Neural progenitor cell (in vitro differentiated cells): ENCODE measurements around the gene RBBP8NL. TPM values are rescaled to one million over a fixed set of nuclear protein-coding genes. Genes with fewer than 3 reads are reported as not detected.

ENCODE experiments used
- DNase-seq: peaks from one replicate; pipeline ENCODE4 v3.0.0-alpha.2; 2016; ENCODE audit warnings: low spot score
- H2AFZ ChIP-seq: fragments of 200-600 bp; sonication (generic); replicated peaks from 2 replicates; pipeline ENCODE4 v1.6.1; 2016; ENCODE audit warnings: antibody characterized with exemption
- H3F3A ChIP-seq: fragments of 200-600 bp; sonication (generic); 2 replicates; pipeline ENCODE4 v1.6.1; 2016; ENCODE audit warnings: antibody characterized with exemption, low read depth
- H3K27ac ChIP-seq: fragments of 200-600 bp; sonication (generic); 2 replicates; pipeline ENCODE4 v1.5.1; 2016; ENCODE audit warnings: mild to moderate bottlenecking
- H3K27me3 ChIP-seq: fragments of 200-600 bp; sonication (generic); 2 replicates; pipeline ENCODE4 v1.6.1; 2016; ENCODE audit warnings: mild to moderate bottlenecking, moderate library complexity
- H3K36me3 ChIP-seq: fragments of 200-600 bp; sonication (generic); 2 replicates; pipeline ENCODE4 v1.5.1; 2016
- H3K4me1 ChIP-seq: fragments of 200-600 bp; sonication (generic); 2 replicates; pipeline ENCODE4 v1.6.1; 2016; ENCODE audit warnings: mixed run types
- H3K4me2 ChIP-seq: fragments of 200-600 bp; sonication (generic); 2 replicates; pipeline ENCODE4 v1.6.1; 2016
- H3K4me3 ChIP-seq: fragments of 200-600 bp; sonication (generic); 2 replicates; pipeline ENCODE4 v1.5.1; 2016
- H3K79me2 ChIP-seq: fragments of 200-600 bp; sonication (generic); 2 replicates; pipeline ENCODE4 v1.6.1; 2016; ENCODE audit warnings: low read depth
- H3K9ac ChIP-seq: fragments of 200-600 bp; sonication (generic); 2 replicates; pipeline ENCODE4 v1.6.1; 2016
- H3K9me3 ChIP-seq: fragments of 200-600 bp; sonication (generic); 2 replicates; pipeline ENCODE4 v1.5.1; 2016; ENCODE audit warnings: low read depth
- H4K20me1 ChIP-seq: fragments of 200-600 bp; sonication (generic); 2 replicates; pipeline ENCODE4 v1.6.1; 2016; ENCODE audit warnings: low read depth
- H3K27ac Mint-ChIP-seq: 3 replicates; pipeline ENCODE4 v1.8.0; 2021; ENCODE audit warnings: mixed read lengths
- H3K27me3 Mint-ChIP-seq: 2 replicates; pipeline ENCODE4 v1.8.0; 2022; ENCODE audit warnings: low read depth, mild to moderate bottlenecking, inconsistent platforms, moderate library complexity, mixed read lengths; ENCODE audit not compliant: insufficient read depth
- H3K36me3 Mint-ChIP-seq: 3 replicates; pipeline ENCODE4 v1.8.0; 2021; ENCODE audit warnings: mixed read lengths
- H3K4me1 Mint-ChIP-seq: 3 replicates; pipeline ENCODE4 v1.8.0; 2021; ENCODE audit warnings: mixed read lengths
- H3K4me3 Mint-ChIP-seq: 3 replicates; pipeline ENCODE4 v1.8.0; 2021; ENCODE audit warnings: mild to moderate bottlenecking, moderate library complexity, mixed read lengths
- H3K9me3 Mint-ChIP-seq: 3 replicates; pipeline ENCODE4 v1.8.0; 2020; ENCODE audit warnings: mixed read lengths
- EZH2 ChIP-seq: fragments of 200-600 bp; sonication (generic); IDR thresholded peaks from 2 replicates; pipeline ENCODE4 v1.6.1; 2017; ENCODE audit warnings: antibody characterized with exemption, mild to moderate bottlenecking, moderate library complexity
- EZH2phosphoT487 ChIP-seq: fragments of 200-600 bp; sonication (generic); IDR thresholded peaks from 2 replicates; pipeline ENCODE4 v1.6.1; 2017; ENCODE audit warnings: antibody characterized with exemption
- total RNA-seq: library from RNA; depleted of rRNA; stranded (reverse); fragments of >200 nt; gene quantifications from 2 replicates; pipeline ENCODE4 v1.2.3, GENCODE V29; 2015; ENCODE audit warnings: low replicate concordance
- TF ChIP-seq, protein P1 (sequence below): fragments of 200-600 bp; sonication (generic); IDR thresholded peaks from 2 replicates; pipeline ENCODE4 v1.5.1; 2017; ENCODE audit warnings: antibody characterized with exemption, mild to moderate bottlenecking

Gene RBBP8NL
- total RNA-seq, 1 donor from 2014 or later, result not detected

DNA sequence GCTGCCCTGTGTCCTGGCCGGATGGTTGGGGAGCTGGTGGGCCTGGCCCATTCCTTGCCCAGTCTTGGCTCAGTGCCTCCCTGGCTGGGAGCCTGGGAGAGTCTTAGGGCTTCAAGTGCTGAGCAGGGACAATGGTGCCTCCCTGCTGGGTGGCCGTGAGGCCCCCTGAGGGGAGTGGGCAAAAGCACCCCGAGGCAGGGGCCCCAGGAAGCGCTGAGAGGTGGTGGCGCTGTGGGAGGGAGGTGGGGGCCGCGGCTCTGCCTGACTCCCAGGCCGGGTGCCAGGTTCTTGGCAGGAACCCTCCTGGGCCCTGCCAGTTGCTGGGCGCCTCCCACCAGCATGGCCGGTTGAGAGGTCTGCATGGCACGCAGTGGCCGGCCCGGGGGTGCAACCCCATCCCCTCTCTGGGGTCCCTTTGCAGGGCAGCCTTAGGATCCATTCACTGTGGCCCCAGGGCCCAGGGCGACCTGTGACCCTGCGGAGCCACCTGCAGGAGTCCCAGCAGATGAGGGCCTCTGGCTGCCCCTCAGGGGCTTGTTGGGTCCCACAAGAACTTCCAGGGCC, 49.6 kb downstream of the RBBP8NL start:
- H3K27ac Mint-ChIP-seq, result no peak overlapping the region
- Histone ChIP-seq H2AFZ (no peak overlapping the region), H4K20me1 (no peaks in the 10 kb centered on the region)

DNA sequence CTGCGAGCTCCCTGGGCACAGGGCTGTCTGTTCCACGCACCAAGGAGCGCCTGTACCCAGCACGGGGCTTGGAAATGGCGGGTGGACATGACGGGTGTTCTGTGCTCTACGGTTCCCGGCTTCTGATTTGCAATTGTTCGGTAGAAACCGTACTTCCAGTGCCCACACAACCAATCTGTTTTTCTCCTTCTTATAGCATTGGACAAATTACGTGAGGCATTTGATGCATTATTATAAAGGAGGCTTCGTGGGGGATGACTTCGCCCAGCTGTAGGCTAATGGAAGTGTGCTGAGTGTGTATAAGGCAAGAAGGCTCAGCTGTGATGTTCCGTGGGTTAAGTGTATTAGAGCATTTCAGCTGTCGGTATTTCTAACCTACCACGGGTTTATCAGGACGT, 50.3 kb downstream of the RBBP8NL start:
- Histone ChIP-seq H3K4me1 (peaks cover 13% of the 10 kb centered on the region), H4K20me1 (no peaks in the 10 kb centered on the region), H3K9me3 (no peaks in the 10 kb centered on the region), H3F3A (peaks cover 30% of the 10 kb centered on the region), H3K4me3 (no peak overlapping the region), H3K27me3 (no peaks in the 10 kb centered on the region), H3K9ac (no peak overlapping the region), H3K27ac (peak overlapping the region; percentile 91), H3K36me3 (no peaks in the 10 kb centered on the region), H3K4me2 (no peak overlapping the region), H2AFZ (no peak overlapping the region), H3K79me2 (no peaks in the 10 kb centered on the region)
- H3K27ac Mint-ChIP-seq, result peak overlapping the region; percentile 84
- peaks cover 16% of the 10 kb centered on the region for H3K27me3 Mint-ChIP-seq
- TF ChIP-seq EZH2phosphoT487 (no peak), EZH2 (no peak)
- TF ChIP-seq, protein P1, sequence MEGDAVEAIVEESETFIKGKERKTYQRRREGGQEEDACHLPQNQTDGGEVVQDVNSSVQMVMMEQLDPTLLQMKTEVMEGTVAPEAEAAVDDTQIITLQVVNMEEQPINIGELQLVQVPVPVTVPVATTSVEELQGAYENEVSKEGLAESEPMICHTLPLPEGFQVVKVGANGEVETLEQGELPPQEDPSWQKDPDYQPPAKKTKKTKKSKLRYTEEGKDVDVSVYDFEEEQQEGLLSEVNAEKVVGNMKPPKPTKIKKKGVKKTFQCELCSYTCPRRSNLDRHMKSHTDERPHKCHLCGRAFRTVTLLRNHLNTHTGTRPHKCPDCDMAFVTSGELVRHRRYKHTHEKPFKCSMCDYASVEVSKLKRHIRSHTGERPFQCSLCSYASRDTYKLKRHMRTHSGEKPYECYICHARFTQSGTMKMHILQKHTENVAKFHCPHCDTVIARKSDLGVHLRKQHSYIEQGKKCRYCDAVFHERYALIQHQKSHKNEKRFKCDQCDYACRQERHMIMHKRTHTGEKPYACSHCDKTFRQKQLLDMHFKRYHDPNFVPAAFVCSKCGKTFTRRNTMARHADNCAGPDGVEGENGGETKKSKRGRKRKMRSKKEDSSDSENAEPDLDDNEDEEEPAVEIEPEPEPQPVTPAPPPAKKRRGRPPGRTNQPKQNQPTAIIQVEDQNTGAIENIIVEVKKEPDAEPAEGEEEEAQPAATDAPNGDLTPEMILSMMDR, result no peak
- peaks cover 5% of the 10 kb centered on the region for H3K9me3 Mint-ChIP-seq
- H3K4me3 Mint-ChIP-seq, result peak overlapping the region; percentile 63
- peaks cover 11% of the 10 kb centered on the region for H3K4me1 Mint-ChIP-seq
- no peak for DNase-seq
- peaks cover 8% of the 10 kb centered on the region for H3K36me3 Mint-ChIP-seq

More for the DNA sequence above, 49.6 kb downstream of the RBBP8NL start:
- peaks cover 13% of the 10 kb centered on the region for H3K4me1 ChIP-seq
- no peak overlapping the region for H3K9ac ChIP-seq
- H3K79me2 ChIP-seq, result no peaks in the 10 kb centered on the region
- H3K36me3 ChIP-seq, result no peaks in the 10 kb centered on the region
- Mint-ChIP-seq H3K36me3 (peaks cover 12% of the 10 kb centered on the region), H3K4me3 (no peak overlapping the region), H3K4me1 (peaks cover 11% of the 10 kb centered on the region), H3K27me3 (peaks cover 17% of the 10 kb centered on the region), H3K9me3 (peaks cover 6% of the 10 kb centered on the region)
- H3K27ac ChIP-seq, result peak overlapping the region; percentile 91
- H3K27me3 ChIP-seq, result no peaks in the 10 kb centered on the region
- H3F3A ChIP-seq, result peaks cover 32% of the 10 kb centered on the region
- H3K4me3 ChIP-seq, result no peak overlapping the region
- TF ChIP-seq, protein P1, result no peak
- no peak for DNase-seq
- no peak overlapping the region for H3K4me2 ChIP-seq
- H3K9me3 ChIP-seq, result no peaks in the 10 kb centered on the region

DNA sequence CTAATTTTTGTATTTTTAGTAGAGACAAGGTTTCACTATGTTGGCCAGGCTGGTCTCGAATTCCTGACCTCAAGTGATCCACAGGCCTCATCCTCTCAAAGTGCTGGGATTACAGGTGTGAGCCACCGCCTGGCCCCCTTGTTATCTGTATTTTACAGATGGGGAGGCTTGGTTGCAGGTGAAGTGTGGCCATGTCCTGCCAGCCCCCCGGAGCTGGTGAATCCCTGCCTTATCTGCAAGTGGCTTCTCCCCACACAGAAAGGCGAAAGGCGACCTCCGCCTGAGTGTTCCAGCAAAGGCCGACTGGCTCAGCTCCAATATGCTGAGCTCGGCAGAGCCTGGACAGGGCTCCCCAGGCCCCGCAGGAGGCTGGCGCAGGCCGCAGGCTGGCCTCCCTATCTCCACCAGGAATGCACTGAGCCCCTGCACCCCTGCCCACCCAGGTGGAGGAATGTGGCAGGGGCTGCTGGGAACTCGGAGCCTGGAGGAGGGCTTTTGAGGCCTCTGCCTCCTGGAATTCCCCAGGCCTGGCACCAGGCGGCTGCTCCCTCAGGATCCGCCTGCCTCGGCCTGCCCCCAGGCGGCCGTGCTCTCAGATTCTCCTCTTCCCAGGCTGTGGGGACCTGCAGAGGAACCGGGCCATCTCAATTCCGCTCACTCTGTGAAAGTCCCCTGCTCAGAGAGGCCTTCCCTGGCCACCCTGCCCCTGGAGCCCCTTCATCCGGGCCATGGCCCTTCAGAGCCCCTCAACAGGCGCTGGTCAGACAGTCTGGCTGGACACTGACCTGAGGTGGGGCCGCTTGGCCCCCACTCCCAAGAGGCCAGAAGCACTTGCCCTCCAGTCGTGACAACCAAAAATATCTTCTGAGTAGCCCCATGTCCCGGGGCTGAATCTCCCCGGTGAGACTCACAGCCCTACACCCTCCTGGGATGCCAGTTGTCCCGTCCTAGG, 51.0 kb downstream of the RBBP8NL start:
- peak overlapping the region; percentile 84 for H3K27ac Mint-ChIP-seq
- Histone ChIP-seq H3K4me3 (no peak overlapping the region), H3K36me3 (no peaks in the 10 kb centered on the region), H3K79me2 (no peaks in the 10 kb centered on the region), H3K9me3 (no peaks in the 10 kb centered on the region), H4K20me1 (no peaks in the 10 kb centered on the region), H3K27ac (peak overlapping the region; percentile 91), H3K27me3 (no peaks in the 10 kb centered on the region), H3F3A (peaks cover 30% of the 10 kb centered on the region), H3K9ac (no peak overlapping the region), H2AFZ (no peak overlapping the region), H3K4me1 (peaks cover 13% of the 10 kb centered on the region), H3K4me2 (peak overlapping the region; percentile 41)
- TF ChIP-seq EZH2 (no peak), EZH2phosphoT487 (no peak)
- TF ChIP-seq, protein P1, result peak; percentile 60
- no peak overlapping the region for H3K4me3 Mint-ChIP-seq
- peaks cover 13% of the 10 kb centered on the region for H3K27me3 Mint-ChIP-seq
- H3K4me1 Mint-ChIP-seq, result peaks cover 9% of the 10 kb centered on the region
- DNase-seq, result peak; percentile 96
- H3K36me3 Mint-ChIP-seq, result peaks cover 4% of the 10 kb centered on the region
- peaks cover 2% of the 10 kb centered on the region for H3K9me3 Mint-ChIP-seq
